IMR-90 (cell line): ENCODE results near the gene FMN1. TPM values are rescaled to one million over a fixed set of nuclear protein-coding genes. Genes with fewer than 3 reads are reported as not detected.

Experiments used
- ATAC-seq: fragments of 200-7000 bp; cut with Tn5 transposase; 2 replicates; pipeline ENCODE4 v1.9.1; 2020; ENCODE audit warnings: low read depth, mild to moderate bottlenecking, moderate library complexity
- BruUV-seq: library from RNA; stranded (reverse); fragments of 400-500 nt; replicated peaks from 2 replicates; lab custom pipeline; 2021; lab: Mats Ljungman, UMichigan
- CTCF ChIA-PET: fragments of 300-600 bp; formaldehyde crosslinking; extraction: SDS; loops from one replicate; lab custom pipeline; 2021; ENCODE audit warnings: antibody characterized with exemption; lab: Yijun Ruan, JAX
- POLR2A ChIA-PET: fragments of 300-600 bp; sonication (Branson Sonifier 250); formaldehyde crosslinking; loops from one replicate; lab custom pipeline; 2022; ENCODE audit warnings: antibody characterized with exemption; ENCODE audit not compliant: unreplicated experiment; lab: Charles Lee
- DNase-seq: peaks from one replicate; pipeline ENCODE4 v3.0.0; 2013
- H2AFZ ChIP-seq: replicated peaks from 2 replicates; pipeline ENCODE3; 2013; ENCODE audit warnings: low read length, mild to moderate bottlenecking; ENCODE audit not compliant: poor library complexity
- H2AK5ac ChIP-seq: 2 replicates; pipeline ENCODE4 v1.6.1; 2013; ENCODE audit warnings: low read depth, low read length, inconsistent platforms
- H2AK9ac ChIP-seq: replicated peaks from 2 replicates; pipeline ENCODE3; 2013; ENCODE audit warnings: mild to moderate bottlenecking, low read depth, low read length, moderate library complexity; ENCODE audit not compliant: poor library complexity
- H2BK120ac ChIP-seq: 2 replicates; pipeline ENCODE4 v1.6.1; 2013; ENCODE audit warnings: low read depth, low read length, inconsistent platforms
- H2BK15ac ChIP-seq: 3 replicates; pipeline ENCODE4 v1.6.1; 2013; ENCODE audit warnings: low read depth, low read length, inconsistent platforms
- H2BK20ac ChIP-seq: 2 replicates; pipeline ENCODE4 v1.6.1; 2013; ENCODE audit warnings: low read depth, mild to moderate bottlenecking, inconsistent platforms, low read length, moderate library complexity
- H2BK5ac ChIP-seq: 2 replicates; pipeline ENCODE4 v1.6.1; 2013; ENCODE audit warnings: mild to moderate bottlenecking, low read depth, low read length, inconsistent platforms; ENCODE audit not compliant: poor library complexity, severe bottlenecking
- H3K14ac ChIP-seq: replicated peaks from 2 replicates; pipeline ENCODE4 v1.6.1; 2013; ENCODE audit warnings: low read depth, low read length, inconsistent platforms
- H3K18ac ChIP-seq: 2 replicates; pipeline ENCODE4 v1.6.1; 2013; ENCODE audit warnings: low read depth, low read length, control low read depth
- H3K23ac ChIP-seq: 2 replicates; pipeline ENCODE4 v1.6.1; 2013; ENCODE audit warnings: low read depth, low read length, inconsistent platforms
- H3K27ac ChIP-seq: 2 replicates; pipeline ENCODE4 v1.5.1; 2013; ENCODE audit warnings: mild to moderate bottlenecking, control low read depth, low read length; ENCODE audit not compliant: insufficient read depth
- H3K27me3 ChIP-seq: 2 replicates; pipeline ENCODE4 v1.6.1; 2013; ENCODE audit warnings: low read length; ENCODE audit not compliant: control insufficient read depth, insufficient read depth
- H3K36me3 ChIP-seq: 2 replicates; pipeline ENCODE4 v1.6.1; 2013; ENCODE audit warnings: low read length, mixed read lengths; ENCODE audit not compliant: control insufficient read depth, insufficient read depth
- H3K4ac ChIP-seq: 2 replicates; pipeline ENCODE4 v1.6.1; 2013; ENCODE audit warnings: low read depth, low read length, inconsistent platforms
- H3K4me1 ChIP-seq: 2 replicates; pipeline ENCODE4 v1.6.1; 2013; ENCODE audit warnings: low read length, mixed read lengths; ENCODE audit not compliant: control insufficient read depth, insufficient read depth
- H3K4me2 ChIP-seq: 2 replicates; pipeline ENCODE4 v1.6.1; 2013; ENCODE audit warnings: low read depth, mild to moderate bottlenecking, control low read depth, low read length, moderate library complexity
- H3K4me3 ChIP-seq: 2 replicates; pipeline ENCODE4 v1.5.1; 2013; ENCODE audit warnings: low read depth, mild to moderate bottlenecking, control low read depth, low read length, moderate library complexity; ENCODE audit not compliant: insufficient read depth
- H3K56ac ChIP-seq: 2 replicates; pipeline ENCODE4 v1.6.1; 2013; ENCODE audit warnings: low read length, inconsistent platforms; ENCODE audit not compliant: insufficient read depth; ENCODE audit errors: extremely low read depth
- H3K79me1 ChIP-seq, 2 experiments: 2 replicates each; pipeline ENCODE4 v1.6.1; 2013; ENCODE audit warnings: low read length in 2 of 2, inconsistent platforms in 1 of 2, low read depth in 1 of 2
- H3K9ac ChIP-seq: 2 replicates; pipeline ENCODE4 v1.6.1; 2013; ENCODE audit warnings: low read depth, low read length, control low read depth
- H3K9me1 ChIP-seq: 2 replicates; pipeline ENCODE4 v1.6.1; 2013; ENCODE audit warnings: low read length, inconsistent platforms; ENCODE audit not compliant: insufficient read depth
- H3K9me3 ChIP-seq: 2 replicates; pipeline ENCODE4 v1.6.1; 2013; ENCODE audit warnings: low read length; ENCODE audit not compliant: control insufficient read depth, insufficient read depth
- H4K20me1 ChIP-seq: 2 replicates; pipeline ENCODE4 v1.6.1; 2013; ENCODE audit warnings: low read length, inconsistent platforms; ENCODE audit not compliant: insufficient read depth
- H4K5ac ChIP-seq: 2 replicates; pipeline ENCODE4 v1.6.1; 2013; ENCODE audit warnings: mild to moderate bottlenecking, low read depth, low read length, control low read depth
- H4K8ac ChIP-seq, 2 experiments: 2 replicates each; pipeline ENCODE4 v1.6.1; 2013; ENCODE audit warnings: low read depth in 2 of 2, low read length in 2 of 2, control low read depth in 1 of 2, inconsistent platforms in 1 of 2
- H4K91ac ChIP-seq: 2 replicates; pipeline ENCODE4 v1.6.1; 2013; ENCODE audit warnings: low read depth, low read length, inconsistent platforms; ENCODE audit not compliant: insufficient read depth
- MAFK ChIP-seq: IDR thresholded peaks from 2 replicates; pipeline ENCODE4 v1.6.1; 2012; ENCODE audit warnings: low read depth, low read length, improper control_type of control experiment
- POLR2A ChIP-seq: IDR thresholded peaks from 2 replicates; pipeline ENCODE4 v1.6.1; 2012; ENCODE audit warnings: mild to moderate bottlenecking, low read depth, low read length
- dilution Hi-C: fragments of 300-500 bp; cut with HindIII; formaldehyde crosslinking; loops from one replicate; pipeline ENCODE4 v1.14.3; 2018; ENCODE audit warnings: low sequenced_read_pairs; ENCODE audit not compliant: unreplicated experiment
- in situ Hi-C: fragments of 300-500 bp; cut with MboI; formaldehyde crosslinking; loops from 3 replicates; pipeline ENCODE4 v1.14.3; 2019; ENCODE audit warnings: low sequenced_read_pairs, inconsistent platforms, mixed read lengths
- intact Hi-C: fragments of 100-400 bp; cut with micrococcal nuclease; formaldehyde crosslinking; loops from 2 replicates; pipeline ENCODE4 v1.10.0; 2022
- polyA plus RNA-seq, 3 experiments: library from polyadenylated mRNA; depleted of rRNA; stranded (reverse); fragments of >200 nt; gene quantifications; 2 replicates each; pipeline ENCODE4 v1.2.3, GENCODE V29; 2012; ENCODE audit warnings: low replicate concordance in 1 of 3
- total RNA-seq: library from RNA; depleted of rRNA; stranded (reverse); fragments of >200 nt; gene quantifications from 2 replicates; pipeline ENCODE4 v1.2.3, GENCODE V29; 2012

The FMN1 gene
- total and polyA plus RNA-seq, 2 of the 4 experiments (the other 2 are of a cell fraction) = 7.3 to 17.6 TPM

DNA sequence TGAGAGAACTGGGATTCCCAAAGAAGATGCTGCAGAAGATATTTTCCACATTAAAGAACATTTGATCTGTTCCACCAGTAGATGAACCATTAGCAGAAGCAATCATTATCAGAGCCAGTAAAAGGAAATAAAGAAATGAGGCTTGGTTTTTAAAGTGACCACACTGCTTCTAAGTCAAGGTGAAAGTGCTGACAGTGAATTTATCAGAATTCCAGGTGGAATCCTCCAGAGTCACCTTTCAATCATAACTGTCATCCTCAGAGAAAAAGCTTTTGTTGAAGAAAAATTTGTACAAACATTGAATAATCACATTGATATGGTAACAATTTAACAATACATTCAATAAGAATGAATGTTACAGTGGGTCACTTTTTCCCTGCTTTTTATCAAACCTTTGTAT is 376.9 kb downstream of the FMN1 start:
- H3K9me1 ChIP-seq = no peaks in the 10 kb centered on the region; the same call in 1 of the 2 replicates
- POLR2A ChIA-PET = no interaction called here
- peak overlapping the region; percentile 24; the same call in 1 of the 2 replicates for H3K4ac ChIP-seq
- intact Hi-C loops (no loop called here), dilution Hi-C loops (no loop called here), in situ Hi-C loops (no loop called here)
- H2BK20ac ChIP-seq = peak overlapping the region; percentile 13; the same call in 1 of the 2 replicates
- peak overlapping the region; percentile 22; the same call in 1 of the 2 replicates for H3K27ac ChIP-seq
- H2BK120ac ChIP-seq = peak overlapping the region; percentile 47
- H4K5ac ChIP-seq = peak overlapping the region; percentile 87
- H2AFZ ChIP-seq = no peak overlapping the region
- H3K9ac ChIP-seq = no peak overlapping the region
- H3K23ac ChIP-seq = peak overlapping the region; percentile 13
- no peak for DNase-seq
- no TSS peak for BruUV-seq
- no peak overlapping the region for H3K56ac ChIP-seq
- no peak overlapping the region for H3K4me3 ChIP-seq
- no peaks in the 10 kb centered on the region for H3K9me3 ChIP-seq
- 0 out of 2 replicates have a peak, but pooled peaks cover 2% of the 10 kb centered on the region for H3K4me1 ChIP-seq
- H2BK5ac ChIP-seq = peak overlapping the region; percentile 20
- 0 out of 3 replicates have a peak overlapping the region, but pooled peaks have one; percentile 1 for H2BK15ac ChIP-seq
- H4K20me1 ChIP-seq = no peaks in the 10 kb centered on the region
- H2AK5ac ChIP-seq = no peak overlapping the region
- no peaks in the 10 kb centered on the region for H3K27me3 ChIP-seq
- H3K18ac ChIP-seq = peak overlapping the region; percentile 78; the same call in 1 of the 2 replicates
- TF ChIP-seq MAFK (peak; percentile 88), POLR2A (no peak)
- no peak overlapping the region for H2AK9ac ChIP-seq
- CTCF ChIA-PET = no interaction called here
- H3K79me1 ChIP-seq = peaks cover 6 to 29% of the 10 kb centered on the region in 2 experiments; a peak in 3 of 4 replicates
- H3K36me3 ChIP-seq = no peaks in the 10 kb centered on the region; the same call in 1 of the 2 replicates
- no peak overlapping the region for H4K91ac ChIP-seq
- H3K14ac ChIP-seq = 0 out of 2 replicates have a peak overlapping the region, but pooled peaks have one; percentile 27
- H3K4me2 ChIP-seq = no peak overlapping the region
- no peak for ATAC-seq
- peak overlapping the region in 1 of 2 experiments; percentile 45; a peak in 2 of 4 replicates for H4K8ac ChIP-seq
